A673 (cell line): Measurements from ENCODE around the gene CAV1. TPM values are rescaled to one million over a fixed set of nuclear protein-coding genes. Genes with fewer than 3 reads are reported as not detected.
A peak's percentile ranks its signal among the peaks of the same experiment; 100 is the strongest.

ENCODE experiments used
- BruUV-seq: library from RNA; stranded (reverse); fragments of 400-500 nt; replicated peaks from 2 replicates; lab custom pipeline; 2021; lab: Mats Ljungman, UMichigan
- CTCF ChIA-PET: fragments of 300-600 bp; sonication (Branson Sonifier 250); formaldehyde crosslinking; loops from one replicate; lab custom pipeline; 2022; ENCODE audit warnings: antibody characterized with exemption; lab: Charles Lee
- POLR2A ChIA-PET: fragments of 300-600 bp; sonication (Branson Sonifier 250); formaldehyde crosslinking; loops from one replicate; lab custom pipeline; 2022; ENCODE audit warnings: antibody characterized with exemption; ENCODE audit not compliant: low non-redundant PET; lab: Charles Lee
- DNase-seq: peaks from one replicate; pipeline ENCODE4 v3.0.0-alpha.2; 2015; ENCODE audit warnings: low spot score
- H3K27ac ChIP-seq: fragments of 200-600 bp; sonication (generic); 2 replicates; pipeline ENCODE4 v1.5.1; 2016; ENCODE audit warnings: mixed run types, low read depth, mild to moderate bottlenecking, mixed read lengths, antibody characterized with exemption, low read length; ENCODE audit not compliant: poor library complexity, severe bottlenecking
- H3K27me3 ChIP-seq: fragments of 200-600 bp; sonication (generic); replicated peaks from 2 replicates; pipeline ENCODE4 v1.6.1; 2017; ENCODE audit warnings: mixed run types, low read depth, mild to moderate bottlenecking, mixed read lengths, antibody characterized with exemption, low read length; ENCODE audit not compliant: insufficient read depth, poor library complexity
- H3K36me3 ChIP-seq: fragments of 200-600 bp; sonication (generic); 2 replicates; pipeline ENCODE4 v1.6.1; 2016; ENCODE audit warnings: mixed run types, mild to moderate bottlenecking, mixed read lengths, antibody characterized with exemption, low read length; ENCODE audit not compliant: insufficient read depth, poor library complexity, severe bottlenecking
- H3K4me1 ChIP-seq: fragments of 200-600 bp; sonication (generic); 2 replicates; pipeline ENCODE4 v1.6.1; 2017; ENCODE audit warnings: mixed run types, mild to moderate bottlenecking, mixed read lengths, antibody characterized with exemption, low read length; ENCODE audit not compliant: insufficient read depth, poor library complexity, severe bottlenecking
- H3K4me3 ChIP-seq: fragments of 200-600 bp; sonication (generic); 2 replicates; pipeline ENCODE4 v1.5.1; 2016; ENCODE audit warnings: low read depth, mixed run types, mild to moderate bottlenecking, mixed read lengths, low read length; ENCODE audit not compliant: poor library complexity, severe bottlenecking
- H3K9me3 ChIP-seq: fragments of 200-600 bp; sonication (generic); 2 replicates; pipeline ENCODE4 v1.6.1; 2016; ENCODE audit warnings: mixed run types, low read depth, mild to moderate bottlenecking, mixed read lengths, antibody characterized with exemption, low read length; ENCODE audit not compliant: poor library complexity, severe bottlenecking
- EZH2 ChIP-seq: fragments of 200-600 bp; sonication (generic); IDR thresholded peaks from 2 replicates; pipeline ENCODE4 v1.6.1; 2017; ENCODE audit warnings: borderline replicate concordance, low read depth, mild to moderate bottlenecking, mixed read lengths, antibody characterized with exemption, low read length; ENCODE audit not compliant: poor library complexity, severe bottlenecking
- intact Hi-C: fragments of 100-400 bp; cut with micrococcal nuclease; formaldehyde crosslinking; loops from one replicate; pipeline ENCODE4 v1.10.0; 2022; ENCODE audit not compliant: unreplicated experiment
- total RNA-seq: library from RNA; stranded (reverse); gene quantifications from 2 replicates; pipeline ENCODE4 v1.2.3, GENCODE V29; 2021
- TF ChIP-seq, protein P1 (sequence below): fragments of 300-800, 200-600 bp; sonication (generic); conservative IDR thresholded peaks from 2 replicates; pipeline ENCODE4 v1.5.1; 2017; ENCODE audit warnings: low read depth, mild to moderate bottlenecking, antibody characterized with exemption, low read length, moderate library complexity, mixed read lengths

CAV1 gene
- total RNA-seq, 1 experiment from 2014 or later = 2,074 TPM

DNA sequence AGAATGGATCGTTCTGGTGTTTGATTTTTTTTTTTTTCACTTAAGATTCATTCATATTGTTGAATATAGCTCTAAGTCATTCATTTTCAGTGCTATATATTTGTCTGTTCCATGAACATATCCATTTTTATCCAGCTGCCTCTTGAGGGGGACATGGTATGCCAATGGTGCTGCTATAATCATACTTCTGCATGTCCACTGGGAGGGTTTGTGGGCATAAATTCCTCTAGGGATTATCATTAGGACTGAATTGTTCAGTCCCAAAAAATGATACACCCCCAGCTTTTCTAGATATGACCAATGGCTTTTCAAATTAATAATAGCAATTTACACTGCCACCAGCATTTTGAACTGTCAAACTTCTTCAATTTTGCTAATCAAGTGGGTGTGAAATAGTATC is 41.1 kb downstream of the CAV1 start:
- no peaks in the 10 kb centered on the region for H3K9me3 ChIP-seq
- DNase-seq = no peak
- TF ChIP-seq EZH2 = no peak
- TF ChIP-seq, protein P1, sequence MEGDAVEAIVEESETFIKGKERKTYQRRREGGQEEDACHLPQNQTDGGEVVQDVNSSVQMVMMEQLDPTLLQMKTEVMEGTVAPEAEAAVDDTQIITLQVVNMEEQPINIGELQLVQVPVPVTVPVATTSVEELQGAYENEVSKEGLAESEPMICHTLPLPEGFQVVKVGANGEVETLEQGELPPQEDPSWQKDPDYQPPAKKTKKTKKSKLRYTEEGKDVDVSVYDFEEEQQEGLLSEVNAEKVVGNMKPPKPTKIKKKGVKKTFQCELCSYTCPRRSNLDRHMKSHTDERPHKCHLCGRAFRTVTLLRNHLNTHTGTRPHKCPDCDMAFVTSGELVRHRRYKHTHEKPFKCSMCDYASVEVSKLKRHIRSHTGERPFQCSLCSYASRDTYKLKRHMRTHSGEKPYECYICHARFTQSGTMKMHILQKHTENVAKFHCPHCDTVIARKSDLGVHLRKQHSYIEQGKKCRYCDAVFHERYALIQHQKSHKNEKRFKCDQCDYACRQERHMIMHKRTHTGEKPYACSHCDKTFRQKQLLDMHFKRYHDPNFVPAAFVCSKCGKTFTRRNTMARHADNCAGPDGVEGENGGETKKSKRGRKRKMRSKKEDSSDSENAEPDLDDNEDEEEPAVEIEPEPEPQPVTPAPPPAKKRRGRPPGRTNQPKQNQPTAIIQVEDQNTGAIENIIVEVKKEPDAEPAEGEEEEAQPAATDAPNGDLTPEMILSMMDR = no peak
- H3K4me3 ChIP-seq = no peak overlapping the region
- peaks cover 9% of the 10 kb centered on the region for H3K36me3 ChIP-seq
- intact Hi-C loops = no loop called here
- BruUV-seq = no TSS peak
- POLR2A ChIA-PET = no interaction called here
- peaks cover 49% of the 10 kb centered on the region for H3K4me1 ChIP-seq
- CTCF ChIA-PET = no interaction called here
- no peaks in the 10 kb centered on the region for H3K27me3 ChIP-seq
- H3K27ac ChIP-seq = no peak overlapping the region

DNA sequence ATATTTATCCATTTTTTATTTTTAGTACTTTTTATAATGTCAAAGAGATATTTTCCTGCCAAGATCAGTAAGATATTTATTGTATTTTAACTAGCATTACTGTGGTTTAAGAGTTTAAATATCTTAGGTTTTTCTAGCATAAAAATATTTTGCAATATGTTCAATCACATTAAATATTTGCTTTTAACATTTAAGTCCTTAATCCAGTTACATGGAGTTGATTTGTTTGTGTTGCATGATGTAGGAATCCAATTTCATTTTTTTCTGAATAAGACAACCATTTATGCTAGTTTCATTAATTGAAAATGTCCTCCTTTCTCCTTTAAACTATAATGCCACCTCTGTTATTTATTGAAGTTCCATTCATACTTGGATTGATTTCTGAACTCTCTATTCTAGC is 41.8 kb downstream of the CAV1 start:
- BruUV-seq = no TSS peak
- H3K27me3 ChIP-seq = no peaks in the 10 kb centered on the region
- TF ChIP-seq, protein P1 = no peak
- no peak for TF ChIP-seq EZH2
- DNase-seq = no peak
- no peak overlapping the region for H3K4me3 ChIP-seq
- peaks cover 2% of the 10 kb centered on the region for H3K36me3 ChIP-seq
- H3K9me3 ChIP-seq = no peaks in the 10 kb centered on the region
- H3K27ac ChIP-seq = no peak overlapping the region
- intact Hi-C loops = no loop called here
- peaks cover 55% of the 10 kb centered on the region for H3K4me1 ChIP-seq
- POLR2A ChIA-PET = no interaction called here
- CTCF ChIA-PET = no interaction called here

DNA sequence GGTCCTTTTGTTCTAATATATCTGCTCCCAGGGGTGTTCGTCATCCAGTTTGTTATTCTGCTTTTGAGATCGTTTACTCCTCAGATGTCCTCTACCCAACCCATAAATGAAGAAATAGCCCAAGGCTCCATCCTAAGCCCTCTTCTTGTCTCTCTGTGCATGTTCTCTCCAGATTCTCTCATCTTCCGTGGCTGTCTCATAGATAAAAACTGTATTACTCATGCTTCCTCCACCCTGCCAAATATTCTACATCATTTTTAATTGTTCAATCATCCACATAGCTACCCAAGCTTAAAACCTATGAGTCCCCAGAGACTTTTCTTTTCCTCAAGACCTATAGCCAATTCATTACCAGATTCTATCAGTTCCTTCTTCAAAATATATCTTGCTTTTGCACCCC is 44.9 kb downstream of the CAV1 start:
- intact Hi-C loops = no loop called here
- BruUV-seq = no TSS peak
- DNase-seq = peak; percentile 78
- Histone ChIP-seq H3K36me3 (no peaks in the 10 kb centered on the region), H3K27me3 (no peaks in the 10 kb centered on the region), H3K9me3 (no peaks in the 10 kb centered on the region), H3K4me1 (peaks cover 61% of the 10 kb centered on the region), H3K4me3 (no peak overlapping the region), H3K27ac (no peak overlapping the region)
- POLR2A ChIA-PET = interaction anchor here (0.5 kb wide), 1 partner anchor 43 kb away, joined by 3 read pairs; no protein-coding TSS in a partner anchor
- TF ChIP-seq, protein P1 = no peak
- TF ChIP-seq EZH2 = no peak
- CTCF ChIA-PET = no interaction called here
